Naive B cell (primary cell): ENCODE data around the gene SSH2. TPM values are rescaled to one million over a fixed set of nuclear protein-coding genes. Genes with fewer than 3 reads are reported as not detected.
"Not testable (repeated sequence)": the region's sequence is repeated elsewhere in the genome, so short reads cannot be mapped to it uniquely, and the experiment has no call there.

Source experiments
- ATAC-seq, 2 donors: fragments of 150-1000 bp; cut with Tn5 transposase; 2 replicates each; pipeline ENCODE4 v1.10.0; 2021; ENCODE audit warnings: low read depth in 2 of 2, mild to moderate bottlenecking in 2 of 2, moderate library complexity in 2 of 2
- DNase-seq: peaks from one replicate; pipeline ENCODE4 v3.0.0; 2022
- H3K27ac Mint-ChIP-seq, 6 donors: one replicate each; pipeline ENCODE4 v1.8.0; 2020 to 2022; ENCODE audit warnings: mild to moderate bottlenecking in 6 of 6, mixed read lengths in 6 of 6, moderate library complexity in 5 of 6, inconsistent platforms in 2 of 6
- H3K27me3 Mint-ChIP-seq, 3 donors: one replicate each; pipeline ENCODE4 v1.8.0; 2021 to 2022; ENCODE audit warnings: mixed read lengths in 3 of 3, mild to moderate bottlenecking in 1 of 3
- H3K36me3 Mint-ChIP-seq, 2 donors: one replicate each; pipeline ENCODE4 v1.8.0; 2020 to 2022; ENCODE audit warnings: mixed read lengths in 2 of 2, inconsistent platforms in 1 of 2, mild to moderate bottlenecking in 1 of 2
- H3K4me1 Mint-ChIP-seq, 3 donors: one replicate each; pipeline ENCODE4 v1.8.0; 2020 to 2022; ENCODE audit warnings: mixed read lengths in 3 of 3, inconsistent platforms in 1 of 3, mild to moderate bottlenecking in 1 of 3, moderate library complexity in 1 of 3
- H3K4me3 Mint-ChIP-seq, 8 donors: one replicate each; pipeline ENCODE4 v1.8.0; 2020 to 2022; ENCODE audit warnings: mild to moderate bottlenecking in 8 of 8, mixed read lengths in 8 of 8, moderate library complexity in 8 of 8, inconsistent platforms in 2 of 8
- H3K9me3 Mint-ChIP-seq, 7 donors: one replicate each; pipeline ENCODE4 v1.8.0; 2020 to 2022; ENCODE audit warnings: mixed read lengths in 7 of 7, mild to moderate bottlenecking in 5 of 7, inconsistent platforms in 2 of 7, moderate library complexity in 1 of 7
- polyA plus RNA-seq, 6 donors: library from polyadenylated mRNA; unstranded; fragments of 300-500 nt; fragmentation: Illumina TruSeq; gene quantifications; one replicate each; pipeline ENCODE4 v1.2.3, GENCODE V29; 2021; ENCODE audit warnings: low read depth in 6 of 6

The SSH2 gene
- polyA plus RNA-seq, 6 donors from 2014 or later, result 46.3 to 96.7 (median 65.5) TPM

- Mint-ChIP-seq H3K4me3 (peak overlapping the region in 1 of 8 donors; percentile 20), H3K9me3 (no peaks in the 10 kb centered on the region), H3K27me3 (no peaks in the 10 kb centered on the region), H3K36me3 (no peaks in the 10 kb centered on the region), H3K27ac (peak overlapping the region in 1 of 6 donors; percentile 49), H3K4me1 (peaks cover 9 to 16% (median 11%) of the 10 kb centered on the region in 3 donors)
- ATAC-seq, result no peak
- DNase-seq, result no peak
These were observed 133.4 kb downstream of the SSH2 start for GRCh38 chr17:29796652-29797051.

- H3K9me3 Mint-ChIP-seq, result no peaks in the 10 kb centered on the region
- no peak for DNase-seq
- H3K4me3 Mint-ChIP-seq, result no peak overlapping the region
- no peak overlapping the region for H3K27ac Mint-ChIP-seq
- H3K27me3 Mint-ChIP-seq, result no peaks in the 10 kb centered on the region
- peaks cover 0 to 10% of the 10 kb centered on the region in 2 donors for H3K36me3 Mint-ChIP-seq
- H3K4me1 Mint-ChIP-seq, result peaks cover 6 to 13% (median 11%) of the 10 kb centered on the region in 3 donors
- ATAC-seq, result no peak
These were observed 136.5 kb downstream of the SSH2 start for GRCh38 chr17:29793501-29793900.

GRCh38 chr17:29791336-29792080, 138.5 kb downstream of the SSH2 start:
- H3K27ac Mint-ChIP-seq, result peak overlapping the region in 2 of 6 donors; percentile 2 to 74
- peak; percentile 32 to 49 for ATAC-seq
- peaks cover 0 to 13% of the 10 kb centered on the region in 2 donors for H3K36me3 Mint-ChIP-seq
- DNase-seq, result no peak
- no peaks in the 10 kb centered on the region for H3K9me3 Mint-ChIP-seq
- peaks cover 6 to 13% (median 11%) of the 10 kb centered on the region in 3 donors for H3K4me1 Mint-ChIP-seq
- H3K27me3 Mint-ChIP-seq, result no peaks in the 10 kb centered on the region
- H3K4me3 Mint-ChIP-seq, result no peak overlapping the region

GRCh38 chr17:29789196-29790170, 140.5 kb downstream of the SSH2 start:
- no peak for DNase-seq
- peaks cover 6 to 11% (median 11%) of the 10 kb centered on the region in 3 donors for H3K4me1 Mint-ChIP-seq
- H3K27ac Mint-ChIP-seq, result peak overlapping the region in 3 of 6 donors; percentile 3 to 70 (median 62)
- peaks cover 0 to 13% of the 10 kb centered on the region in 2 donors for H3K36me3 Mint-ChIP-seq
- no peaks in the 10 kb centered on the region for H3K27me3 Mint-ChIP-seq
- no peaks in the 10 kb centered on the region for H3K9me3 Mint-ChIP-seq
- peak overlapping the region in 1 of 8 donors; percentile 7 for H3K4me3 Mint-ChIP-seq
- no peak for ATAC-seq

GRCh38 chr17:29787995-29788394, 142.0 kb downstream of the SSH2 start:
- peak overlapping the region in 2 of 6 donors; percentile 4 to 55 for H3K27ac Mint-ChIP-seq
- ATAC-seq (no peak), DNase-seq (no peak)
- H3K9me3 Mint-ChIP-seq, result no peaks in the 10 kb centered on the region
- H3K36me3 Mint-ChIP-seq, result peaks cover 0 to 13% of the 10 kb centered on the region in 2 donors
- H3K27me3 Mint-ChIP-seq, result no peaks in the 10 kb centered on the region
- peaks cover 0 to 11% (median 7%) of the 10 kb centered on the region in 3 donors for H3K4me1 Mint-ChIP-seq
- H3K4me3 Mint-ChIP-seq, result no peak overlapping the region

- Mint-ChIP-seq H3K27ac (no peak overlapping the region), H3K9me3 (no peaks in the 10 kb centered on the region), H3K4me1 (peaks cover 9 to 13% (median 11%) of the 10 kb centered on the region in 3 donors), H3K27me3 (no peaks in the 10 kb centered on the region), H3K36me3 (no peaks in the 10 kb centered on the region), H3K4me3 (no peak overlapping the region)
- ATAC-seq (no peak), DNase-seq (no peak)
These were observed 147.1 kb downstream of the SSH2 start for GRCh38 chr17:29782917-29783316.

DNA sequence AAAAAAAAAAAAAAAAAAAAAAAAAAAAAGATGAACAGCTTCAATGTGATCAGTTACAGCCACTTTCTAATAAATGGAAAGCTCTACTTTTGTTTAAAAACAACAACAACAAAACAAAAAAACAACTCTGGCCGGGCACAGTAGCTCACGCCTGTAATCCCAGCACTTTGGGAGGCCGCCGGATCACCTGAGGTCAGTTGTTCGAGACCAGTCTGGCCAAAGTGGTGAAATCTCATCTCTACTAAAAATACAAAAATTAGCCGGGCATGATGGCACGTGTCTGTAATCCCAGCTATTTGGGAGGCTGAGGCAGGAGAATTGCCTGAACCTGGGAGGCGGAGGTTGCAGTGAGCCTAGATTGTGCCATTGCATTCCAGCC, 150.2 kb downstream of the SSH2 start:
- Mint-ChIP-seq H3K4me1 (peaks cover 9 to 13% (median 11%) of the 10 kb centered on the region in 3 donors), H3K27ac (peak overlapping the region in 1 of 6 donors; percentile 89), H3K36me3 (peaks cover 0 to 15% of the 10 kb centered on the region in 2 donors)
- not testable (repeated sequence) for H3K9me3 Mint-ChIP-seq, H3K27me3 Mint-ChIP-seq, ATAC-seq, DNase-seq, H3K4me3 Mint-ChIP-seq

DNA sequence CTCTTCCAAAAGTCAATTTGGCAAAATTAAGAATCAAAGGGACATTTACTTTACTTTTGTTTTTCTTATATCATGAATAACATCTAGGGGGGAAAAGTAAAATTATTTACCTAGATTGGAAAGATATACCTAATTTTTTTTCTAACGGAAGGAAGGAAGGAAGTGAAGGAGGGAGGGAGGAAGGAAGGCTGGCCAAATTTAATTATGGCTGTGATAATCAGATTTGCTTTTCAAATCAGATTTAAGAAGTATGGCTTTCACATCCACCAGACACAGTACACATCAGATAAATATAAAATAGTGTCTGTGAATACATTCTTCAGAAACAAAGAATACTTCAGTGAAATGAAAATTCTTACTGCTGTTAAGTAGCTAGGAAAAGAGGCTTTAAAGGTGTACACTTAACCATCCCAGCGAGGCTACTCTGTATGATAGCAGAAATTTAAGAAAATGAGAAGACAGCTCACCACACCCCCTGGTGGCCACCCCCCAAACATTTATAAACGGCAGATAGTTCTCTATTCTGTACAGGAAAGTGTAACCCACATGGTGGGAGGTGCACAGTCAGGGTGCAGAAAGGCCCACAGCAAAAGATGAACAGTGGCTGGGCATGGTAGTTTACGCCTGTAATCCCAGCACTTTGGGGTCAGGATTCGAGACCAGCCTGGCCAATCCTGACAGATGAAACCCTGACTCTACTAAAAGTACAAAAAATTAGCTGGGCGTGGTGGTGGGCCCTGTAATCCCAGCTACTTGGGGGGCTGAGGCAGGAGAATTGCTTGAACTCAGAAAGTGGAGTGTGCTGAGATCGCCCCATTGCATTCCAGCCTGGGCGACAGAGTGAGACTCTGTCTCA, 150.8 kb downstream of the SSH2 start:
- ATAC-seq, result peak; percentile 96 to 99
- Mint-ChIP-seq H3K27ac (peak overlapping the region in 5 of 6 donors; percentile 28 to 77 (median 59)), H3K27me3 (no peaks in the 10 kb centered on the region)

GRCh38 chr17:29777663-29778062, 152.4 kb downstream of the SSH2 start:
- Mint-ChIP-seq H3K27ac (no peak overlapping the region), H3K36me3 (peaks cover 0 to 15% of the 10 kb centered on the region in 2 donors), H3K4me1 (peaks cover 15 to 18% (median 15%) of the 10 kb centered on the region in 3 donors), H3K4me3 (no peak overlapping the region), H3K27me3 (no peaks in the 10 kb centered on the region), H3K9me3 (peaks cover 0 to 2% (median 0%) of the 10 kb centered on the region in 7 donors)
- DNase-seq, result no peak
- no peak for ATAC-seq

More for the DNA sequence above, 150.8 kb downstream of the SSH2 start:
- Mint-ChIP-seq H3K9me3 (no peaks in the 10 kb centered on the region), H3K4me3 (peak overlapping the region in 1 of 8 donors; percentile 10), H3K36me3 (peaks cover 0 to 15% of the 10 kb centered on the region in 2 donors), H3K4me1 (peaks cover 9 to 13% (median 11%) of the 10 kb centered on the region in 3 donors)
- DNase-seq, result peak; percentile 78

DNA sequence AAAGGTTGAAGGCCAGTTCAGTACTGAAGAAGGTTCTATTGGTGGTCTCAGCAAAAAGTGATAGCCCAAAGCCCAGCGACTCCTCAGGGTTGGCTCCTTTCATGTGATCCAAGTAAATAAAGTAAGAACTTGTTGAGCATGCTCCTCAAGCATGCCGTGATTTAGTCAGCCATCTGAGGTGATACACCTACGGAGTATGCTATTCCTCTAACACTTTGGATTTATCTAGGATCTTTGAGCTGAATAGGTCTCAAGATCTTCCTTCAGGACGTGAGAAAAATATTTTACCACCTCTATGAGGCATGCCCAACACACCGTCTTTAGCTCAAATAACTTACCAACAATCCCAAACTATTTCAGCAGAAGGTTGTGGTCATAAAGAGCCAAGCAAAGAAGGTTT, 154.0 kb downstream of the SSH2 start:
- Mint-ChIP-seq H3K4me3 (no peak overlapping the region), H3K9me3 (peaks cover 0 to 2% (median 0%) of the 10 kb centered on the region in 7 donors), H3K27ac (no peak overlapping the region), H3K4me1 (peaks cover 27 to 32% (median 31%) of the 10 kb centered on the region in 3 donors), H3K36me3 (peaks cover 0 to 15% of the 10 kb centered on the region in 2 donors), H3K27me3 (no peaks in the 10 kb centered on the region)
- ATAC-seq, result no peak
- no peak for DNase-seq

DNA sequence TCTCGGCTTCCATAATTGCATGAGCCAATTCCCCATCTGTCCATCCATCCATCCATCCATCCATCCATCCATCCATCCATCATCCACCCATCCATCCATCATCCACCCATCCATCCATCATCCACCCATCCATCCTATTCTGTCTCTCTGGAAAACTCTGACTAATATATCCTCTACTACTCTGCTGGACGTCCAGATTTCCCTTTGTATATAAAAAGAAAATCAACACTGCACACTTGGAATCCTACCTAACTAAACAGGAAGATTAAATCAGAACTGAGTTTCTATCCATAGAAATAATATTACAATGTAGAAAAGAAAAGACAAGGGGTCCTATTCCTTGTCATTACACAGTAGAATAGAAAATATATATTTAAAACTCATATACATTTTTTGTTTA, 157.0 kb downstream of the SSH2 start:
- Mint-ChIP-seq H3K36me3 (peaks cover 0 to 15% of the 10 kb centered on the region in 2 donors), H3K4me3 (no peak overlapping the region), H3K27ac (peak overlapping the region in 4 of 6 donors; percentile 60 to 92 (median 76)), H3K27me3 (no peaks in the 10 kb centered on the region), H3K9me3 (peaks cover 0 to 2% (median 0%) of the 10 kb centered on the region in 7 donors), H3K4me1 (peaks cover 19 to 23% (median 22%) of the 10 kb centered on the region in 3 donors)
- ATAC-seq (no peak), DNase-seq (no peak)

DNA sequence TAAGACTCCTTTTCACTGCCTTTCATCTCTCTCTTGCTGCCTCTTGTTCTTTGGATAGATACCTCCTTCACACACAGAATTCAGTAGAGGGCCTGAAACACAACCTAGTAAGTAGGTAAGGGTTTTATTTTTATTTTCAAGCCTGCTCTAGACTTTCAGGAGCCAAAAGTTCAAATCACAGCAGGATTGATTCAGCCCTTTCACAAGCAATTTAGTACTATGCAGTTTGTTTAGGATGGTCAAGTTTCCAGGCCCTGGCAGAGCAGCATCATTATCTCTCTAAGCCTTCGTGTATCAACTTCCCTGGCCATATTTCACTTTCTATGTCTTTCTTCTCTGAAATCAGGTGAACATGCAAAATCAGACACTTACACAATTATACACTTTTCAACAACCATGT, 158.5 kb downstream of the SSH2 start:
- ATAC-seq (no peak), DNase-seq (no peak)
- H3K4me1 Mint-ChIP-seq, result peaks cover 19 to 23% (median 22%) of the 10 kb centered on the region in 3 donors
- peak overlapping the region in 1 of 8 donors; percentile 48 for H3K4me3 Mint-ChIP-seq
- H3K36me3 Mint-ChIP-seq, result peaks cover 0 to 15% of the 10 kb centered on the region in 2 donors
- peak overlapping the region in 5 of 6 donors; percentile 43 to 92 (median 90) for H3K27ac Mint-ChIP-seq
- H3K27me3 Mint-ChIP-seq, result no peaks in the 10 kb centered on the region
- H3K9me3 Mint-ChIP-seq, result peaks cover 0 to 2% (median 0%) of the 10 kb centered on the region in 7 donors
